ENCODE measurements around the gene ELMO1. TPM values are rescaled to one million over a fixed set of nuclear protein-coding genes. Genes with fewer than 3 reads are reported as not detected.

Gene ELMO1
- total and polyA plus RNA-seq, 2 experiments from 2014 or later, result 6.5 to 24.9 TPM

GRCh38 chr7:37018954-37019353 is 429.7 kb downstream of the ELMO1 start:
- Mint-ChIP-seq H3K4me3 (no peak overlapping the region), H3K27ac (no peak overlapping the region), H3K9me3 (no peaks in the 10 kb centered on the region), H3K36me3 (ENCODE audit: low read depth) (no peaks in the 10 kb centered on the region), H3K27me3 (ENCODE audit: insufficient read depth, low read depth, poor library complexity) (peaks cover 2% of the 10 kb centered on the region), H3K4me1 (no peaks in the 10 kb centered on the region)
- H3F3A ChIP-seq (replicated peaks; ENCODE audit: low read depth), result no peaks in the 10 kb centered on the region
- no peak for DNase-seq (ENCODE audit: low spot score)
- H3K36me3 ChIP-seq (ENCODE audit: insufficient read depth), result no peaks in the 10 kb centered on the region
- TF ChIP-seq ZNF331 (CRISPR knock-in tag; IDR thresholded peaks at IDR 0.05; ENCODE audit: low read depth) (no peak), NANOG (IDR thresholded peaks at IDR 0.05; ENCODE audit: borderline replicate concordance) (no peak), ETS1 (IDR thresholded peaks at IDR 0.05) (no peak), EZH2 (IDR thresholded peaks at IDR 0.05; ENCODE audit: low read depth, unreplicated experiment) (no peak), EZH2phosphoT487 (IDR thresholded peaks at IDR 0.05; ENCODE audit: unreplicated experiment) (no peak), STAT1 (IDR thresholded peaks at IDR 0.05; ENCODE audit: unreplicated experiment) (no peak), REST (IDR thresholded peaks at IDR 0.05; ENCODE audit: unreplicated experiment) (no peak), CTCF (conservative IDR thresholded peaks at IDR 0.05; ENCODE audit: low read depth in 2 of 2) (no peak), CREB1 (CRISPR knock-in tag; IDR thresholded peaks at IDR 0.05; ENCODE audit: low read depth) (no peak), ZNF114 (CRISPR knock-in tag; IDR thresholded peaks at IDR 0.05) (no peak), ZNF462 (CRISPR knock-in tag; IDR thresholded peaks at IDR 0.05) (no peak), POLR2AphosphoS5 (IDR thresholded peaks at IDR 0.05; ENCODE audit: low read depth) (no peak), JUNB (IDR thresholded peaks at IDR 0.05; ENCODE audit: unreplicated experiment) (no peak)
- no peak overlapping the region for H3K27ac ChIP-seq (ENCODE audit: low read depth)
- no peaks in the 10 kb centered on the region for H4K20me1 ChIP-seq (replicated peaks; ENCODE audit: insufficient read depth)
- no peak overlapping the region for H3K4me2 ChIP-seq
- H3K4me1 ChIP-seq (ENCODE audit: insufficient read depth), result 0 out of 2 replicates have a peak, but pooled peaks cover 4% of the 10 kb centered on the region
- H3K9me2 ChIP-seq (ENCODE audit: insufficient read depth), result no peaks in the 10 kb centered on the region; the same call in 1 of the 2 replicates
- H3K79me2 ChIP-seq (replicated peaks; ENCODE audit: insufficient read depth), result no peaks in the 10 kb centered on the region
- no peak overlapping the region for H3K4me3 ChIP-seq
- H3K27me3 ChIP-seq (ENCODE audit: insufficient read depth), result no peaks in the 10 kb centered on the region
- ATAC-seq, result no peak
- no peak overlapping the region for H2AFZ ChIP-seq

Measured in GM23338 (cell line).